Effector CD8-positive, alpha-beta T cell (primary cell): ENCODE data around the gene PRPF40B.
"Not testable (repeated sequence)": the region's sequence is repeated elsewhere in the genome, so short reads cannot be mapped to it uniquely, and the experiment has no call there.

Experiments
- DNase-seq: peaks from one replicate; lab custom pipeline; 2025; lab: John Stamatoyannopoulos, UW
- total RNA-seq, 4 experiments: gene quantifications; one replicate each; lab custom pipeline; 2026; lab: John Stamatoyannopoulos, UW

The PRPF40B gene
- 8.7 to 10.1 (median 9.3) reads per million in 4 experiments for total RNA-seq

GRCh38 chr12:49623142-49623904 lies at the start of gene PRPF40B:
PRPF40B (plus strand) TSS chr12:49623561; CDS start chr12:49623591, 30 bp downstream.
- peak; percentile 84 for DNase-seq

- DNase-seq = no peak
Measured at GRCh38 chr12:49577589-49578315, 45.6 kb upstream of the PRPF40B start.

- DNase-seq = no peak
Measured at GRCh38 chr12:49578471-49579112, 44.8 kb upstream of the PRPF40B start.

- peak; percentile 33 for DNase-seq
Measured at GRCh38 chr12:49580572-49581535, 42.5 kb upstream of the PRPF40B start.

GRCh38 chr12:49582201-49582600 lies 41.2 kb upstream of the PRPF40B start:
- DNase-seq = no peak

GRCh38 chr12:49582850-49583249 lies 40.5 kb upstream of the PRPF40B start:
- DNase-seq = no peak

GRCh38 chr12:49583366-49584094 lies 39.8 kb upstream of the PRPF40B start:
- DNase-seq = no peak

- DNase-seq = no peak
Measured at GRCh38 chr12:49584591-49584990, 38.8 kb upstream of the PRPF40B start.

GRCh38 chr12:49585477-49586459 lies 37.6 kb upstream of the PRPF40B start:
- DNase-seq = no peak

- DNase-seq = no peak
Measured at GRCh38 chr12:49587174-49587908, 36.0 kb upstream of the PRPF40B start.

- no peak for DNase-seq
Measured at GRCh38 chr12:49588281-49588680, 35.1 kb upstream of the PRPF40B start.

- DNase-seq = no peak
Measured at GRCh38 chr12:49588721-49589516, 34.4 kb upstream of the PRPF40B start.

GRCh38 chr12:49598527-49598926 lies 24.8 kb upstream of the PRPF40B start:
- DNase-seq = no peak

- no peak for DNase-seq
Measured at GRCh38 chr12:49599961-49600360, 23.4 kb upstream of the PRPF40B start.

- no peak for DNase-seq
Measured at GRCh38 chr12:49603721-49604120, 19.6 kb upstream of the PRPF40B start.

GRCh38 chr12:49604856-49605255 lies 18.5 kb upstream of the PRPF40B start:
- no peak for DNase-seq

GRCh38 chr12:49605539-49605938 lies 17.8 kb upstream of the PRPF40B start, which contains the start of gene FAM186B:
FAM186B (minus strand) TSS chr12:49605639; CDS start chr12:49605477, 162 bp downstream.
- DNase-seq = not testable (repeated sequence)
